K562 treated with DMSO at 1 percent for 4 hours (cell line): ENCODE data around the gene RICTOR. TPM values are rescaled to one million over a fixed set of nuclear protein-coding genes. Genes with fewer than 3 reads are reported as not detected.

ENCODE experiments used
- total RNA-seq: library from RNA; unstranded; fragments of 300-600 nt; gene quantifications from 2 replicates; pipeline ENCODE4 v1.2.3, GENCODE V29; 2022; ENCODE audit not compliant: insufficient read depth

The RICTOR gene, protein sequence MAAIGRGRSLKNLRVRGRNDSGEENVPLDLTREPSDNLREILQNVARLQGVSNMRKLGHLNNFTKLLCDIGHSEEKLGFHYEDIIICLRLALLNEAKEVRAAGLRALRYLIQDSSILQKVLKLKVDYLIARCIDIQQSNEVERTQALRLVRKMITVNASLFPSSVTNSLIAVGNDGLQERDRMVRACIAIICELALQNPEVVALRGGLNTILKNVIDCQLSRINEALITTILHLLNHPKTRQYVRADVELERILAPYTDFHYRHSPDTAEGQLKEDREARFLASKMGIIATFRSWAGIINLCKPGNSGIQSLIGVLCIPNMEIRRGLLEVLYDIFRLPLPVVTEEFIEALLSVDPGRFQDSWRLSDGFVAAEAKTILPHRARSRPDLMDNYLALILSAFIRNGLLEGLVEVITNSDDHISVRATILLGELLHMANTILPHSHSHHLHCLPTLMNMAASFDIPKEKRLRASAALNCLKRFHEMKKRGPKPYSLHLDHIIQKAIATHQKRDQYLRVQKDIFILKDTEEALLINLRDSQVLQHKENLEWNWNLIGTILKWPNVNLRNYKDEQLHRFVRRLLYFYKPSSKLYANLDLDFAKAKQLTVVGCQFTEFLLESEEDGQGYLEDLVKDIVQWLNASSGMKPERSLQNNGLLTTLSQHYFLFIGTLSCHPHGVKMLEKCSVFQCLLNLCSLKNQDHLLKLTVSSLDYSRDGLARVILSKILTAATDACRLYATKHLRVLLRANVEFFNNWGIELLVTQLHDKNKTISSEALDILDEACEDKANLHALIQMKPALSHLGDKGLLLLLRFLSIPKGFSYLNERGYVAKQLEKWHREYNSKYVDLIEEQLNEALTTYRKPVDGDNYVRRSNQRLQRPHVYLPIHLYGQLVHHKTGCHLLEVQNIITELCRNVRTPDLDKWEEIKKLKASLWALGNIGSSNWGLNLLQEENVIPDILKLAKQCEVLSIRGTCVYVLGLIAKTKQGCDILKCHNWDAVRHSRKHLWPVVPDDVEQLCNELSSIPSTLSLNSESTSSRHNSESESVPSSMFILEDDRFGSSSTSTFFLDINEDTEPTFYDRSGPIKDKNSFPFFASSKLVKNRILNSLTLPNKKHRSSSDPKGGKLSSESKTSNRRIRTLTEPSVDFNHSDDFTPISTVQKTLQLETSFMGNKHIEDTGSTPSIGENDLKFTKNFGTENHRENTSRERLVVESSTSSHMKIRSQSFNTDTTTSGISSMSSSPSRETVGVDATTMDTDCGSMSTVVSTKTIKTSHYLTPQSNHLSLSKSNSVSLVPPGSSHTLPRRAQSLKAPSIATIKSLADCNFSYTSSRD (N-terminal part only)
- total RNA-seq, result 6.4 and 10.2 TPM in 2 replicates

GRCh38 chr5:39074017-39074814 lies at the start of gene RICTOR:
Gene RICTOR (minus strand): TSS chr5:39074399. CDS start chr5:39074377, 22 bp downstream.

Other genes with a start within 250 kb of the RICTOR start
- 1.5 and 2.2 TPM in 2 replicates for gene OSMR, start 228.4 kb downstream of the RICTOR start, total RNA-seq
- gene FYB1, start 145.2 kb upstream of the RICTOR start, total RNA-seq, result 7.1 and 13.0 TPM in 2 replicates